Esophagus squamous epithelium (tissue), 5 donors: ENCODE measurements around the gene ASXL1. TPM values are rescaled to one million over a fixed set of nuclear protein-coding genes. Genes with fewer than 3 reads are reported as not detected.
"Not testable (repeated sequence)": the region's sequence is repeated elsewhere in the genome, so short reads cannot be mapped to it uniquely, and the experiment has no call there.

Source experiments
- DNase-seq: peaks from one replicate; lab custom pipeline; 2025; lab: John Stamatoyannopoulos, UW
- H3K27ac ChIP-seq, 4 donors: fragments of 200-600 bp; sonication (generic); one replicate each; pipeline ENCODE4 v1.5.1; 2016 to 2019; ENCODE audit warnings: mild to moderate bottlenecking in 1 of 4
- H3K27me3 ChIP-seq, 4 donors: fragments of 200-600 bp; sonication (generic); 1 replicate in 3 of 4; 2 replicates in 1 of 4; pipeline versions ENCODE4 v1.5.1 to v1.6.0; 2017 to 2021; ENCODE audit warnings: antibody characterized with exemption in 1 of 4
- H3K36me3 ChIP-seq, 3 donors: fragments of 200-600 bp; sonication (generic); one replicate each; pipeline ENCODE4 v1.5.1; 2016 to 2019
- H3K4me1 ChIP-seq, 3 donors: fragments of 200-600 bp; sonication (generic); one replicate each; pipeline ENCODE4 v1.5.1; 2017 to 2019
- H3K4me3 ChIP-seq, 4 donors: fragments of 200-600 bp; sonication (generic); 1 replicate in 3 of 4; 2 replicates in 1 of 4; pipeline ENCODE4 v1.5.1; 2016 to 2019; ENCODE audit warnings: mild to moderate bottlenecking in 2 of 4, moderate library complexity in 1 of 4
- H3K9me3 ChIP-seq, 3 donors: fragments of 200-600 bp; sonication (generic); one replicate each; pipeline ENCODE4 v1.5.1; 2016 to 2019
- CTCF ChIP-seq, 6 experiments: fragments of 450-650 bp in 4 of 6; fragments of 200-600 bp in 2 of 6; sonication (generic) in 2 of 6; IDR thresholded peaks; one replicate each; pipeline ENCODE4 v1.5.1; 2016 to 2019; ENCODE audit warnings: antibody characterized with exemption in 6 of 6, mild to moderate bottlenecking in 4 of 6, moderate library complexity in 4 of 6
- POLR2A ChIP-seq, 4 donors: fragments of 450-650 bp; IDR thresholded peaks; one replicate each; pipeline ENCODE4 v1.6.1; 2017; ENCODE audit warnings: antibody characterized with exemption in 4 of 4, mild to moderate bottlenecking in 4 of 4, moderate library complexity in 3 of 4
- WGBS, 2 donors: methylation state at CpG; one replicate each; pipeline ENCODE4 v1.1.5; 2018; 5-methylcytosine and 5-hydroxymethylcytosine counted together
- intact Hi-C: fragments of 100-400 bp; cut with DNase I; formaldehyde crosslinking; loops from one replicate; pipeline ENCODE4 v1.15.0; 2022
- total RNA-seq, 4 donors: library from RNA; depleted of rRNA; stranded (reverse); fragments of >200 nt; gene quantifications; one replicate each; pipeline ENCODE4 v1.1.0, GENCODE V29; 2016
- donor health status: DM: yes; HTN: yes; CAD: no.

The ASXL1 gene
- total RNA-seq, 4 donors from 2014 or later = 14.3 to 49.2 (median 22.1) TPM

GRCh38 chr20:32336918-32337347 is 21.2 kb upstream of the ASXL1 start:
- no peak for TF ChIP-seq POLR2A (IDR thresholded peaks at IDR 0.05)
- TF ChIP-seq CTCF (IDR thresholded peaks at IDR 0.05) = peak in 4 of 6 experiments; percentile 27 to 53 (median 35)
- DNase-seq = no peak
- intact Hi-C loops = no loop called here
- WGBS, 2 donors = 44 to 47% methylated on average over 5 of the region's 5 CpGs
- peaks cover 0 to 16% (median 9%) of the 10 kb centered on the region in 3 donors for H3K4me1 ChIP-seq
- H3K36me3 ChIP-seq = peaks cover 0 to 12% (median 0%) of the 10 kb centered on the region in 3 donors
- no peak overlapping the region for H3K4me3 ChIP-seq
- no peaks in the 10 kb centered on the region for H3K27me3 ChIP-seq
- no peaks in the 10 kb centered on the region for H3K9me3 ChIP-seq
- no peak overlapping the region for H3K27ac ChIP-seq

GRCh38 chr20:32337937-32338661 is 20.0 kb upstream of the ASXL1 start:
- Histone ChIP-seq H3K27me3 (no peaks in the 10 kb centered on the region), H3K36me3 (peaks cover 0 to 9% (median 0%) of the 10 kb centered on the region in 3 donors), H3K27ac (no peak overlapping the region), H3K9me3 (no peaks in the 10 kb centered on the region), H3K4me1 (peaks cover 0 to 15% (median 4%) of the 10 kb centered on the region in 3 donors), H3K4me3 (no peak overlapping the region)
- TF ChIP-seq CTCF (IDR thresholded peaks at IDR 0.05) (no peak), POLR2A (IDR thresholded peaks at IDR 0.05) (no peak)
- intact Hi-C loops = no loop called here
- WGBS, 2 donors = 85 to 89% methylated on average over 7 to 11 of the region's 11 CpGs
- no peak for DNase-seq

GRCh38 chr20:32338665-32339064 is 19.5 kb upstream of the ASXL1 start:
- no peak for DNase-seq
- Histone ChIP-seq H3K27me3 (no peaks in the 10 kb centered on the region), H3K36me3 (peaks cover 0 to 9% (median 0%) of the 10 kb centered on the region in 3 donors), H3K9me3 (no peaks in the 10 kb centered on the region), H3K4me3 (no peak overlapping the region), H3K4me1 (peaks cover 0 to 20% (median 4%) of the 10 kb centered on the region in 3 donors), H3K27ac (no peak overlapping the region)
- intact Hi-C loops = no loop called here
- TF ChIP-seq POLR2A (IDR thresholded peaks at IDR 0.05) (no peak), CTCF (IDR thresholded peaks at IDR 0.05) (no peak)
- 86 to 100% methylated on average over 3 to 5 of the region's 7 CpGs for WGBS, 2 donors

GRCh38 chr20:32339116-32339515 is 19.0 kb upstream of the ASXL1 start:
- TF ChIP-seq POLR2A (IDR thresholded peaks at IDR 0.05) (no peak), CTCF (IDR thresholded peaks at IDR 0.05) (no peak)
- peaks cover 0 to 6% (median 0%) of the 10 kb centered on the region in 3 donors for H3K36me3 ChIP-seq
- H3K27me3 ChIP-seq = no peaks in the 10 kb centered on the region
- intact Hi-C loops = no loop called here
- 73 to 76% methylated on average over 2 of the region's 2 CpGs for WGBS, 2 donors
- H3K27ac ChIP-seq = no peak overlapping the region
- peaks cover 0 to 19% (median 2%) of the 10 kb centered on the region in 3 donors for H3K4me1 ChIP-seq
- no peak overlapping the region for H3K4me3 ChIP-seq
- H3K9me3 ChIP-seq = no peaks in the 10 kb centered on the region
- DNase-seq = no peak

- H3K36me3 ChIP-seq, intact Hi-C loops, H3K9me3 ChIP-seq, H3K4me3 ChIP-seq, H3K27me3 ChIP-seq, H3K27ac ChIP-seq, DNase-seq: not testable (repeated sequence)
- WGBS, 2 donors = 86% methylated on average over 2 of the region's 2 CpGs
- peaks cover 0 to 29% (median 2%) of the 10 kb centered on the region in 3 donors for H3K4me1 ChIP-seq
Observed at GRCh38 chr20:32341053-32341452, 17.1 kb upstream of the ASXL1 start.
